Testis (tissue), 3 donors: ENCODE results near the gene GPR6. TPM values are rescaled to one million over a fixed set of nuclear protein-coding genes. Genes with fewer than 3 reads are reported as not detected.

Source experiments
- DNase-seq: peaks from one replicate; pipeline ENCODE4 v3.0.0-alpha.2; 2019
- H3K27ac ChIP-seq, 2 donors: fragments of 200-600 bp; sonication (generic); one replicate each; pipeline ENCODE4 v1.5.1; 2019
- H3K27me3 ChIP-seq: fragments of 200-600 bp; sonication (generic); one replicate; pipeline ENCODE4 v1.5.1; 2019
- H3K36me3 ChIP-seq: fragments of 200-600 bp; sonication (generic); one replicate; pipeline ENCODE4 v1.5.1; 2017; ENCODE audit warnings: low read depth; ENCODE audit errors: missing control alignments
- H3K4me1 ChIP-seq: fragments of 200-600 bp; sonication (generic); one replicate; pipeline ENCODE4 v1.5.1; 2019
- H3K4me3 ChIP-seq, 2 donors: fragments of 200-600 bp; sonication (generic); one replicate each; pipeline ENCODE4 v1.5.1; 2017 to 2019
- H3K9me3 ChIP-seq: fragments of 200-600 bp; sonication (generic); one replicate; pipeline ENCODE4 v1.5.1; 2017
- POLR2A ChIP-seq: fragments of 450-650 bp; IDR thresholded peaks from one replicate; pipeline ENCODE4 v1.6.1; 2017; ENCODE audit warnings: antibody characterized with exemption, mild to moderate bottlenecking, moderate library complexity
- WGBS, 2 donors: methylation state at CpG; one replicate each; pipeline ENCODE4 v1.1.5; 2018; 5-methylcytosine and 5-hydroxymethylcytosine counted together
- intact Hi-C: fragments of 100-400 bp; cut with DNase I; formaldehyde crosslinking; loops from one replicate; pipeline ENCODE4 v1.15.1; 2023; ENCODE audit warnings: low total_unique reads
- polyA plus RNA-seq: library from polyadenylated mRNA; stranded (reverse); fragments of 350-450 nt; fragmentation: Illumina TruSeq; extraction: RNeasy Lipid Tissue Mini Kit (QIAGEN cat#74804); gene quantifications from one replicate; pipeline ENCODE4 v1.2.3, GENCODE V29; 2014; ENCODE audit warnings: low read depth, low replicate concordance; ENCODE audit not compliant: insufficient read depth
- total RNA-seq, 2 donors: library from RNA; depleted of rRNA; stranded (reverse); fragments of >200 nt; gene quantifications; one replicate each; pipeline ENCODE4 v1.2.3, GENCODE V29; 2016
- TF ChIP-seq, protein P1 (sequence below), 3 experiments: fragments of 450-650 bp in 2 of 3; fragments of 200-600 bp in 1 of 3; sonication (generic) in 1 of 3; IDR thresholded peaks; one replicate each; pipeline ENCODE4 v1.5.1; 2016 to 2019; ENCODE audit warnings: antibody characterized with exemption in 3 of 3, mild to moderate bottlenecking in 2 of 3, moderate library complexity in 1 of 3

The GPR6 gene
- total and polyA plus RNA-seq, 3 donors from 2014 or later, result not detected

- intact Hi-C loops, result no loop called here
- no peaks in the 10 kb centered on the region for H3K4me1 ChIP-seq
- WGBS, 2 donors, result 89 to 92% methylated on average over 4 of the region's 4 CpGs
- H3K4me3 ChIP-seq, result no peak overlapping the region
- TF ChIP-seq, protein P1, sequence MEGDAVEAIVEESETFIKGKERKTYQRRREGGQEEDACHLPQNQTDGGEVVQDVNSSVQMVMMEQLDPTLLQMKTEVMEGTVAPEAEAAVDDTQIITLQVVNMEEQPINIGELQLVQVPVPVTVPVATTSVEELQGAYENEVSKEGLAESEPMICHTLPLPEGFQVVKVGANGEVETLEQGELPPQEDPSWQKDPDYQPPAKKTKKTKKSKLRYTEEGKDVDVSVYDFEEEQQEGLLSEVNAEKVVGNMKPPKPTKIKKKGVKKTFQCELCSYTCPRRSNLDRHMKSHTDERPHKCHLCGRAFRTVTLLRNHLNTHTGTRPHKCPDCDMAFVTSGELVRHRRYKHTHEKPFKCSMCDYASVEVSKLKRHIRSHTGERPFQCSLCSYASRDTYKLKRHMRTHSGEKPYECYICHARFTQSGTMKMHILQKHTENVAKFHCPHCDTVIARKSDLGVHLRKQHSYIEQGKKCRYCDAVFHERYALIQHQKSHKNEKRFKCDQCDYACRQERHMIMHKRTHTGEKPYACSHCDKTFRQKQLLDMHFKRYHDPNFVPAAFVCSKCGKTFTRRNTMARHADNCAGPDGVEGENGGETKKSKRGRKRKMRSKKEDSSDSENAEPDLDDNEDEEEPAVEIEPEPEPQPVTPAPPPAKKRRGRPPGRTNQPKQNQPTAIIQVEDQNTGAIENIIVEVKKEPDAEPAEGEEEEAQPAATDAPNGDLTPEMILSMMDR (IDR thresholded peaks at IDR 0.05), result no peak
- no peak for TF ChIP-seq POLR2A
- H3K9me3 ChIP-seq, result no peaks in the 10 kb centered on the region
- no peak overlapping the region for H3K27ac ChIP-seq
- H3K27me3 ChIP-seq, result no peaks in the 10 kb centered on the region
- H3K36me3 ChIP-seq, result no peaks in the 10 kb centered on the region
- no peak for DNase-seq
Measured at GRCh38 chr6:109991201-109992101, 13.3 kb downstream of the GPR6 start.

GRCh38 chr6:109998159-109998785, 20.2 kb downstream of the GPR6 start:
- no peak for TF ChIP-seq POLR2A
- TF ChIP-seq, protein P1 (IDR thresholded peaks at IDR 0.05), result no peak
- Histone ChIP-seq H3K27ac (no peak overlapping the region), H3K4me1 (no peaks in the 10 kb centered on the region), H3K4me3 (no peak overlapping the region), H3K36me3 (no peaks in the 10 kb centered on the region), H3K9me3 (no peaks in the 10 kb centered on the region), H3K27me3 (no peaks in the 10 kb centered on the region)
- no peak for DNase-seq
- WGBS, 2 donors, result 34 to 44% methylated on average over 3 of the region's 3 CpGs
- intact Hi-C loops, result no loop called here

DNA sequence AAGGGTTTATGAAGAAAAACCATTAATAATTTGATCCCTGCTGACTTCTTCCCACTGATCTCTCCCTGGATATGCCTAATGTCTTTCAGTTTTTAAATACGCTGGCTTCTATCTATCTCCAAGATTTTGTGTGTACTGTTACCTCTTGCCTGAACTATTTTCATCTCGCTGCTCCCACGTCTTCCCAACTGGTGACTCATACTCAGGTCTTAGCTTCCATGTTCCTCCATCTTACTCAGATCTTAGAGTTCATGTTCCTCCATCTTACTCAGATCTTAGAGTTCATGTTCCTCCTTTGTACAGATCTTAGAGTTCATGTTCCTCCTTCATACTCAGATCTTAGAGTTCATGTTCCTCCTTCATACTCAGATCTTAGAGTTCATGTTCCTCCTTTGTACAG, 21.6 kb downstream of the GPR6 start:
- no peak for DNase-seq
- TF ChIP-seq, protein P1 (IDR thresholded peaks at IDR 0.05), result no peak
- TF ChIP-seq POLR2A, result no peak
- Histone ChIP-seq H3K4me3 (no peak overlapping the region), H3K9me3 (no peaks in the 10 kb centered on the region), H3K4me1 (no peaks in the 10 kb centered on the region), H3K27me3 (no peaks in the 10 kb centered on the region), H3K36me3 (no peaks in the 10 kb centered on the region), H3K27ac (no peak overlapping the region)
- intact Hi-C loops, result no loop called here
- 86 to 88% methylated on average over 3 of the region's 3 CpGs for WGBS, 2 donors

DNA sequence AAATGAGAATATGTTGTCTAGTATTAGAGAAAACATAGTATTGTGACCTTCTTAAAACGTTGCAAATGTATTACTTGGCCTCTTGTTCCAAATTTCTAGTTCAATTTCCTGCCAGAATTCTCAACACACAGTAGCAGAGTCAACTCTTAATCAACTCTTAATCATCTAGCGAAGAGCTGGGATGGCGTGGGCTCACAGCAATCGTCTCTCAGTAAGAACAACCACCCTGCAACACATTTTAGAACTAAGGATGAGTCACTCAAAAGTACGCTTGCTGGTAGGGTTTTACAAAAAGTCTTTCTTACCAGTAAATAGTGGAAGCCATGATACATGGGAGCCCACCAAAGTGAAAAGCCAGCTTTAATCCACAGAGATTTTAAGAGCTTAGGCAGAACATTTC, 24.6 kb downstream of the GPR6 start:
- H3K27me3 ChIP-seq, result no peaks in the 10 kb centered on the region
- H3K4me3 ChIP-seq, result no peak overlapping the region
- no peak for DNase-seq
- intact Hi-C loops, result no loop called here
- H3K27ac ChIP-seq, result no peak overlapping the region
- H3K4me1 ChIP-seq, result no peaks in the 10 kb centered on the region
- WGBS, 2 donors, result 56 to 62% methylated on average over 5 of the region's 5 CpGs
- no peaks in the 10 kb centered on the region for H3K36me3 ChIP-seq
- H3K9me3 ChIP-seq, result no peaks in the 10 kb centered on the region
- TF ChIP-seq, protein P1 (IDR thresholded peaks at IDR 0.05), result no peak
- no peak for TF ChIP-seq POLR2A
